PFSK-1 (cell line): ENCODE data around the gene ECI2.

Experiments used
- FOXP2 ChIP-seq: optimal IDR thresholded peaks from 2 replicates; pipeline ENCODE3; 2011; ENCODE audit warnings: borderline replicate concordance, control low read depth, inconsistent platforms; ENCODE audit not compliant: insufficient read depth; ENCODE audit errors: extremely low read length, extremely low read depth
- POLR2AphosphoS5 ChIP-seq: IDR thresholded peaks from 2 replicates; pipeline ENCODE4 v1.6.1; 2012; ENCODE audit warnings: low read depth, mild to moderate bottlenecking, control low read depth, low read length, moderate library complexity
- SIN3A ChIP-seq: IDR thresholded peaks from 2 replicates; pipeline ENCODE4 v1.6.1; 2012; ENCODE audit warnings: mild to moderate bottlenecking, low read length, moderate library complexity, borderline replicate concordance; ENCODE audit not compliant: insufficient read depth
- TAF1 ChIP-seq: IDR thresholded peaks from 2 replicates; pipeline ENCODE4 v1.6.1; 2012; ENCODE audit warnings: low read length, control low read depth, borderline replicate concordance; ENCODE audit not compliant: insufficient read depth
- TF ChIP-seq, protein P1 (sequence below), 2 experiments: IDR thresholded peaks; 2 replicates each; pipeline versions ENCODE4 v1.6.1 to v1.8.0; 2011 to 2012; ENCODE audit warnings: low read depth in 2 of 2, low read length in 2 of 2, control low read depth in 1 of 2, inconsistent platforms in 1 of 2, mild to moderate bottlenecking in 1 of 2, moderate library complexity in 1 of 2; ENCODE audit not compliant: insufficient read depth in 1 of 2

Gene ECI2

DNA sequence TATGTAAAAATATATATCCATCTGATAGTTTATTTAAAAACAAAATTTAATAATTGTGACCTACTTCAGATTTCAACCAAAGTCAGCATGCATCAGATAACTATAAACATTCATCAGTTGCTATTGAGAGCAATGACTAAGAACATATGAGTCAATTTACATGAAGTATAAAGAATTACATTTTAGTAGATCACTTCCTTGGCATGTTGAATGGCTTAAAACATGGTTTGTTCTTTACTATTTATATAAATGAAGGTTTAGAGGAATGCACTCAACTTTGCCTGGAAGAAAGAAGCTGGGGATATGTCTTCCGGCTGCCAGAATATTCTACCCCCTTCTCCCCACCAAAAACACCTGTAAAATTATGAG lies 50.1 kb downstream of the ECI2 start:
- no peak for TF ChIP-seq SIN3A
- TF ChIP-seq TAF1: no peak
- TF ChIP-seq, protein P1, sequence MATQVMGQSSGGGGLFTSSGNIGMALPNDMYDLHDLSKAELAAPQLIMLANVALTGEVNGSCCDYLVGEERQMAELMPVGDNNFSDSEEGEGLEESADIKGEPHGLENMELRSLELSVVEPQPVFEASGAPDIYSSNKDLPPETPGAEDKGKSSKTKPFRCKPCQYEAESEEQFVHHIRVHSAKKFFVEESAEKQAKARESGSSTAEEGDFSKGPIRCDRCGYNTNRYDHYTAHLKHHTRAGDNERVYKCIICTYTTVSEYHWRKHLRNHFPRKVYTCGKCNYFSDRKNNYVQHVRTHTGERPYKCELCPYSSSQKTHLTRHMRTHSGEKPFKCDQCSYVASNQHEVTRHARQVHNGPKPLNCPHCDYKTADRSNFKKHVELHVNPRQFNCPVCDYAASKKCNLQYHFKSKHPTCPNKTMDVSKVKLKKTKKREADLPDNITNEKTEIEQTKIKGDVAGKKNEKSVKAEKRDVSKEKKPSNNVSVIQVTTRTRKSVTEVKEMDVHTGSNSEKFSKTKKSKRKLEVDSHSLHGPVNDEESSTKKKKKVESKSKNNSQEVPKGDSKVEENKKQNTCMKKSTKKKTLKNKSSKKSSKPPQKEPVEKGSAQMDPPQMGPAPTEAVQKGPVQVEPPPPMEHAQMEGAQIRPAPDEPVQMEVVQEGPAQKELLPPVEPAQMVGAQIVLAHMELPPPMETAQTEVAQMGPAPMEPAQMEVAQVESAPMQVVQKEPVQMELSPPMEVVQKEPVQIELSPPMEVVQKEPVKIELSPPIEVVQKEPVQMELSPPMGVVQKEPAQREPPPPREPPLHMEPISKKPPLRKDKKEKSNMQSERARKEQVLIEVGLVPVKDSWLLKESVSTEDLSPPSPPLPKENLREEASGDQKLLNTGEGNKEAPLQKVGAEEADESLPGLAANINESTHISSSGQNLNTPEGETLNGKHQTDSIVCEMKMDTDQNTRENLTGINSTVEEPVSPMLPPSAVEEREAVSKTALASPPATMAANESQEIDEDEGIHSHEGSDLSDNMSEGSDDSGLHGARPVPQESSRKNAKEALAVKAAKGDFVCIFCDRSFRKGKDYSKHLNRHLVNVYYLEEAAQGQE (IDR thresholded peaks at IDR 0.05; ENCODE audit: insufficient read depth in 1 of 2, low read depth in 2 of 2, low read length in 2 of 2): no peak
- TF ChIP-seq POLR2AphosphoS5: no peak
- no peak for TF ChIP-seq FOXP2

DNA sequence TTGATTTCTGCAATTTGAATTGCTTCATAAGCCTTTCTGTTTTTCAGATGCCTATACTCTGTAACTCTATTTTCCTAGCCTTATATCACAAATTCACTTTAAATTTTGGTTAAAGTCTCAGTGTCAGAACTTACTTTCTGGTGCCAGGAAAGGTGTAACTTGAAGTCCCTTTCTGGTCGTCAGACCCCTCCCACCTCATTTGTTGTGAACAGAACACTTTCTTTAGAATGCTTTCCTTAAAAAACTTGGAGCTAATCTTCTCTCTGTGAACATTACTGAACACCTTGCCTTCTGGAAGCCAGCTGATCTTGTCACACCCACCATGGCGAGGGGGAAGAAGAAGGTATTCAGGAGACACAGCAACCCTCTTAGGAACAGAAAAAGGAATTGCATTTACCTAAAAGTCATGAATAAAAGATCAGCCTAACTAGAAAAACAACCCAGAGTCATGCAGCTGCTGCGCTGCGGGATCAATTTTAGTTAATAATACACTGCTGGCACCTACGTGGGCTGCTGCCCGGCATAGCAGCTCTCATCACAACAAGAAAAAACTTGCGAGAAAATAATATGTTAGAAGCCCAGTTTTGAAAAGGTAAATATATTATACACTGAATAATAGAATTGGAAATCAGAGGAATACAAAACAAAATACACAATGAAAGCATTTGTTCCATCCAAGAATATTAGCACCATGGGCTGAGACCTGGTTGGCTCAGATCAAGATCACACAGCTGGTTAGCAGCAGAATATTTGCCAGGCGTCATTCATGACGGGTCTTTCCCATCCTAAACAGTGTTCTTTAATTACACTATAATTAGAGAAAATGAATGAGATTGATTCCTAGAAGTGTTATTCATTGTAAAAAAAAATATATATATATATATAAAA lies 50.7 kb downstream of the ECI2 start:
- TF ChIP-seq SIN3A (no peak), FOXP2 (no peak), TAF1 (no peak), POLR2AphosphoS5 (no peak)
- TF ChIP-seq, protein P1 (IDR thresholded peaks at IDR 0.05; ENCODE audit: insufficient read depth in 1 of 2, low read depth in 2 of 2, low read length in 2 of 2): no peak

DNA sequence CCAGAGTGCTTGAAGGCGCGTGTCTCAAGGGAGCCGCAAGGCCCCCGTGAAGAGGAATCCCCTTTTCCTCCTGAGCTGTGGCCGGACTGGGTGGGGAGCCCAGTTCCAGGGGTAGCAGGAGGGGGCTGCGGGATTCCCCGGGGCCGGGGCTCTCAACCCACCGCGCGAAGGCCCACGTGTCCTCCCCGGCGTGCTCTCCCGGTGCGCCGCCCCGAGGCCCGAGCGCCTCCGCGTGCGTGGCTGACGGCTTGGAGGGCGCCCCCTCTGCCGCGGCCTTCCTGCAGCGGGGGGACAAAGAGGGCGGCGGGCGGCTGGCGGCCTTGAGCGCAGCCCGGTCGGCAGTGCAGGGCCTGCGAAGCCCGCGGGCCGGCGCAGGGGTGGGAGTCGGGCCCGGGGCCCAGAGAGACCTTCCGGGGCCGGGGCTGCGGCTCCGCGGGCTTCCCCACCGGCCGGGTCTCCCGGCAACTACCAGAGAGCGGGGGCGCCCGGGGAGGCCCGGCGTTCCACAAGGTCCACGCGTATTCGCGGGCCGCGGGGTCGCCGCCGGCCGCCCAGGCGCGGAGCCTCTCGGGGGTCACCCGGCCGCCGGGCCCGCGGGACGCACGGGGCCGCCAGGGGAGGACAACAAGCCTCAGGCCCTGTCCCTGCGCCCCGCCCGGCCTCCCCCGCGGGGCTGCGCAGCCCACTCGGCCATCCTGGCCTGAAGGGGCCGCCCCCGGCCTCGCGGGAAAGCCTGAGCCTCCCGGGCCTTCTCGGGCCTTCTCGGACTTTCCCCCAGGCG lies 56.5 kb downstream of the ECI2 start, which contains the start of gene FAM217A:
FAM217A (minus strand) TSS at position 447 of the 781 bp plus-strand sequence. CDS start 1,723 bp downstream, outside the sequence.
- no peak for TF ChIP-seq POLR2AphosphoS5
- TF ChIP-seq FOXP2: no peak
- TF ChIP-seq, protein P1 (IDR thresholded peaks at IDR 0.05; ENCODE audit: insufficient read depth in 1 of 2, low read depth in 2 of 2, low read length in 2 of 2): no peak
- TF ChIP-seq TAF1: no peak
- TF ChIP-seq SIN3A: no peak

DNA sequence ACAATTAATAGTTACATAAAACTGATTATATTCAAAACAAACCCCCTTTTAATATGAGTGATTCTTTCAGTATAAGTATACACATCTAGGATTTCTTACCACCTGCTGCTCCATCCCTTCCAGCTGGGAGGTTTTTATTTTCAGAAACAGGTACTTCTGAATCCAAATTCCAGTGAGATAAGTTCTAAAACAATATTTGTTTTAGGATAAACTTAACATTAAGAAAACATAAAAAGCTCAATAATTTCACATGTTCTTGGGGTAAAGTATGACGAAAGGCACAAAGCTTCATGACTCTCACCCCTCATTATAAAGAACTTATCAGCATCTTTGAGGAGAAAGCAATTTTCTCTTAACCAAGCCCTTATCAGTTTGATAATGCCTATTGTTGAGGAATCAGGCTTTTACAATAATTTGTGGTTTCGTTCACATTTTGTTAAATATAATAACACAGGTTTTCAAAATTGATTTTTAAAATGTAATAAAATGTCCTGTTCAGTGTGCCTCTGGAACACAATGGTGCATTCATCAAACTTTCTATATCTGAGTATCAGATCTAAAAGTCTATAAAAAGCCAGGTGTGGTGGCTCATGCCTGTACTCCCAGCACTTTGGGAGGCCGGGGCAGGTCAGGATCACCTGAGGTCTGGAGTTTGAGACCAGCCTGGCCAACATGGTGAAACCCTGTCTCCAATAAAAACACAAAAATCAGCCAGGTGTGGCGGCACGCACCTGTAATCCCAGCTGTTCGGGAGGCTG lies 60.7 kb downstream of the ECI2 start:
- TF ChIP-seq SIN3A: no peak
- TF ChIP-seq TAF1: no peak
- TF ChIP-seq POLR2AphosphoS5: no peak
- TF ChIP-seq, protein P1 (IDR thresholded peaks at IDR 0.05; ENCODE audit: insufficient read depth in 1 of 2, low read depth in 2 of 2, low read length in 2 of 2): no peak
- TF ChIP-seq FOXP2: no peak
